HCT116 (cell line): ENCODE data around the gene ZNRF3. TPM values are rescaled to one million over a fixed set of nuclear protein-coding genes. Genes with fewer than 3 reads are reported as not detected.

Experiments used
- ATAC-seq: fragments of 200-7000 bp; cut with Tn5 transposase; 2 replicates; pipeline ENCODE4 v1.9.1; 2020; ENCODE audit warnings: mild to moderate bottlenecking, moderate library complexity
- BruUV-seq: library from RNA; stranded (reverse); fragments of 400-500 nt; replicated peaks from 2 replicates; lab custom pipeline; 2021; lab: Mats Ljungman, UMichigan
- CTCF ChIA-PET: fragments of 300-600 bp; sonication (Branson Sonifier 250); formaldehyde crosslinking; loops from one replicate; lab custom pipeline; 2021; ENCODE audit warnings: antibody characterized with exemption; lab: Charles Lee
- POLR2A ChIA-PET: fragments of 300-600, 350-600 bp; sonication (Branson Sonifier 250); formaldehyde crosslinking; loops from one replicate; lab custom pipeline; 2021; ENCODE audit warnings: antibody characterized with exemption; lab: Charles Lee
- RAD21 ChIA-PET, 2 experiments: fragments of 300-600 bp; sonication (Branson Sonifier 250); formaldehyde crosslinking; loops; one replicate each; lab custom pipeline; 2023; ENCODE audit warnings: low total read pairs in 2 of 2; ENCODE audit not compliant: uncharacterized antibody in 2 of 2, unreplicated experiment in 2 of 2, low non-redundant PET in 1 of 2; lab: Charles Lee
- DNase-seq: peaks from one replicate; pipeline ENCODE4 v3.0.0-alpha.2; 2010; ENCODE audit warnings: low read depth, low spot score
- H2AFZ ChIP-seq: fragments of 200-600 bp; shearing (Covaris generic), sonication (generic); 2 replicates; pipeline ENCODE4 v1.6.1; 2017; ENCODE audit warnings: low read depth, mixed run types, mixed read lengths, antibody characterized with exemption, low read length; ENCODE audit not compliant: poor library complexity, severe bottlenecking
- H3K27ac ChIP-seq: 2 replicates; pipeline ENCODE4 v1.5.1; 2012; ENCODE audit warnings: low read depth, low read length
- H3K27me3 ChIP-seq: fragments of 200-600 bp; sonication (generic); 2 replicates; pipeline ENCODE4 v1.6.1; 2016; ENCODE audit warnings: mixed run types, low read length, mixed read lengths; ENCODE audit not compliant: insufficient read depth
- H3K36me3 ChIP-seq, 2 experiments: fragments of 200-500 bp in 1 of 2; fragments of 200-600 bp in 1 of 2; sonication (Bioruptor generic) in 1 of 2; sonication (generic) in 1 of 2; 2 replicates each; pipeline versions ENCODE4 v1.5.1 to v1.6.1; 2014 to 2016; ENCODE audit warnings: low read length in 2 of 2, inconsistent platforms in 1 of 2, mixed read lengths in 1 of 2, mixed run types in 1 of 2; ENCODE audit not compliant: insufficient read depth in 2 of 2, control insufficient read depth in 1 of 2
- H3K4me1 ChIP-seq, 2 experiments: fragments of 200-600 bp in 1 of 2; sonication (generic) in 1 of 2; 2 replicates each; pipeline versions ENCODE4 v1.5.1 to v1.6.1; 2012 to 2017; ENCODE audit warnings: low read length in 2 of 2, inconsistent platforms in 1 of 2, mild to moderate bottlenecking in 1 of 2, mixed read lengths in 1 of 2, mixed run types in 1 of 2, moderate library complexity in 1 of 2; ENCODE audit not compliant: insufficient read depth in 2 of 2, control insufficient read depth in 1 of 2
- H3K4me2 ChIP-seq: fragments of 200-600 bp; sonication (generic); 2 replicates; pipeline ENCODE4 v1.6.1; 2017; ENCODE audit warnings: mixed run types, low read length, mixed read lengths
- H3K4me3 ChIP-seq, 2 experiments: fragments of 200-600 bp in 1 of 2; sonication (generic) in 1 of 2; replicated peaks in 1 of 2; 2 replicates each; pipeline ENCODE4 v1.5.1; 2011 to 2016; ENCODE audit warnings: low read length in 2 of 2, control low read depth in 1 of 2, low read depth in 1 of 2, mild to moderate bottlenecking in 1 of 2, mixed read lengths in 1 of 2, mixed run types in 1 of 2
- H3K79me2 ChIP-seq: fragments of 200-600 bp; sonication (generic); 2 replicates; pipeline ENCODE4 v1.6.1; 2017; ENCODE audit warnings: mild to moderate bottlenecking, mixed run types, low read length, moderate library complexity, mixed read lengths; ENCODE audit not compliant: insufficient read depth
- H3K9ac ChIP-seq: fragments of 200-600 bp; sonication (generic); 2 replicates; pipeline ENCODE4 v1.6.1; 2016; ENCODE audit warnings: low read length, mixed read lengths
- H3K9me2 ChIP-seq: fragments of 200-600 bp; sonication (generic), shearing (Covaris generic); 2 replicates; pipeline ENCODE4 v1.6.1; 2017; ENCODE audit warnings: mixed run types, mild to moderate bottlenecking, moderate library complexity; ENCODE audit not compliant: insufficient read depth
- H3K9me3 ChIP-seq, 2 experiments: fragments of 200-500 bp in 1 of 2; fragments of 200-600 bp in 1 of 2; sonication (Bioruptor generic) in 1 of 2; sonication (generic) in 1 of 2; 2 replicates each; pipeline ENCODE4 v1.6.1; 2014 to 2017; ENCODE audit warnings: low read length in 2 of 2, mixed read lengths in 2 of 2, inconsistent platforms in 1 of 2, low read depth in 1 of 2, mild to moderate bottlenecking in 1 of 2, mixed run types in 1 of 2, moderate library complexity in 1 of 2; ENCODE audit not compliant: control insufficient read depth in 1 of 2, insufficient read depth in 1 of 2
- H4K20me1 ChIP-seq: fragments of 200-600 bp; sonication (generic), shearing (Covaris generic); 2 replicates; pipeline ENCODE4 v1.6.1; 2017; ENCODE audit warnings: mixed run types, mild to moderate bottlenecking, moderate library complexity; ENCODE audit not compliant: insufficient read depth
- ATF3 ChIP-seq: IDR thresholded peaks from 2 replicates; pipeline ENCODE4 v1.6.1; 2012
- CEBPB ChIP-seq: IDR thresholded peaks from 2 replicates; pipeline ENCODE4 v1.6.1; 2012; ENCODE audit warnings: low read depth
- CTCF ChIP-seq, 3 experiments: fragments of 200-600 bp in 1 of 3; sonication (generic) in 1 of 3; IDR thresholded peaks in 2 of 3; conservative IDR thresholded peaks in 1 of 3; 2 replicates each; pipeline ENCODE4 v1.5.1; 2012 to 2017; ENCODE audit warnings: low read depth in 2 of 3, low read length in 2 of 3, antibody characterized with exemption in 1 of 3, borderline replicate concordance in 1 of 3, control low read depth in 1 of 3, mild to moderate bottlenecking in 1 of 3, mixed read lengths in 1 of 3, mixed run types in 1 of 3, moderate library complexity in 1 of 3; ENCODE audit not compliant: insufficient read depth in 1 of 3
- EGR1 ChIP-seq: IDR thresholded peaks from 2 replicates; pipeline ENCODE4 v1.6.1; 2012; ENCODE audit warnings: low read depth
- ELF1 ChIP-seq: IDR thresholded peaks from 2 replicates; pipeline ENCODE4 v1.6.1; 2012; ENCODE audit warnings: low read depth, borderline replicate concordance
- EZH2 ChIP-seq: fragments of 200-600 bp; sonication (generic); IDR thresholded peaks from 2 replicates; pipeline ENCODE4 v1.6.1; 2017; ENCODE audit warnings: antibody characterized with exemption, mixed run types
- EZH2phosphoT487 ChIP-seq: fragments of 200-600 bp; IDR thresholded peaks from 2 replicates; pipeline ENCODE4 v1.6.1; 2018; ENCODE audit warnings: antibody characterized with exemption, borderline replicate concordance
- JUND ChIP-seq: IDR thresholded peaks from 2 replicates; pipeline ENCODE4 v1.6.1; 2012
- MAX ChIP-seq: IDR thresholded peaks from 2 replicates; pipeline ENCODE4 v1.6.1; 2012
- POLR2A ChIP-seq: IDR thresholded peaks from 2 replicates; pipeline ENCODE4 v1.7.0; 2011; ENCODE audit warnings: borderline replicate concordance; ENCODE audit not compliant: insufficient read depth, insufficient read length; ENCODE audit errors: extremely low read depth
- POLR2AphosphoS5 ChIP-seq: IDR thresholded peaks from 2 replicates; pipeline ENCODE4 v1.6.1; 2011; ENCODE audit warnings: mild to moderate bottlenecking, low read depth, low read length, moderate library complexity
- RAD21 ChIP-seq: IDR thresholded peaks from 2 replicates; pipeline ENCODE4 v1.6.1; 2012; ENCODE audit warnings: low read depth, mild to moderate bottlenecking
- REST ChIP-seq: IDR thresholded peaks from 2 replicates; pipeline ENCODE4 v1.6.1; 2012; ENCODE audit warnings: low read depth
- YY1 ChIP-seq: IDR thresholded peaks from 2 replicates; pipeline ENCODE4 v1.6.1; 2011; ENCODE audit warnings: low read length, low read depth, moderate library complexity, mild to moderate bottlenecking; ENCODE audit not compliant: insufficient replicate concordance; ENCODE audit errors: extremely low read depth
- ZBTB33 ChIP-seq: IDR thresholded peaks from 2 replicates; pipeline ENCODE4 v1.6.1; 2011; ENCODE audit warnings: mild to moderate bottlenecking, low read length, moderate library complexity; ENCODE audit not compliant: insufficient replicate concordance; ENCODE audit errors: extremely low read depth
- ZNF274 ChIP-seq: fragments of 200-500 bp; sonication (Bioruptor generic); IDR thresholded peaks from 2 replicates; pipeline ENCODE4 v1.6.1; 2014; ENCODE audit warnings: mild to moderate bottlenecking, low read depth, low read length, inconsistent platforms
- intact Hi-C: fragments of 100-400 bp; cut with micrococcal nuclease; formaldehyde crosslinking; loops from 2 replicates; pipeline ENCODE4 v1.10.0; 2022
- total RNA-seq: library from RNA; stranded (reverse); gene quantifications from one replicate; pipeline ENCODE4 v1.2.1, GENCODE V29; 2021; ENCODE audit not compliant: unreplicated experiment

Gene ZNRF3
- total RNA-seq, 1 experiment from 2014 or later = 12.2 TPM

GRCh38 chr22:28914201-28914600 lies 30.8 kb downstream of the ZNRF3 start:
- DNase-seq (no peak), ATAC-seq (no peak)
- Histone ChIP-seq H3K9ac (no peak overlapping the region), H3K27ac (no peak overlapping the region), H4K20me1 (no peaks in the 10 kb centered on the region; the same call in 1 of the 2 replicates), H3K4me2 (no peak overlapping the region), H3K9me2 (no peaks in the 10 kb centered on the region), H2AFZ (no peak overlapping the region), H3K9me3 (no peaks in the 10 kb centered on the region), H3K4me3 (no peak overlapping the region), H3K36me3 (no peaks in the 10 kb centered on the region), H3K79me2 (peaks cover 85% of the 10 kb centered on the region), H3K27me3 (no peaks in the 10 kb centered on the region), H3K4me1 (peaks cover 57 to 83% of the 10 kb centered on the region in 2 experiments)
- intact Hi-C loops = no loop called here
- ChIA-PET POLR2A (no interaction called here), CTCF (no interaction called here), RAD21 (no interaction called here)
- no TSS peak for BruUV-seq
- TF ChIP-seq RAD21 (no peak), CTCF (IDR thresholded peaks at IDR 0.05 in 2 of 3, conservative IDR thresholded peaks at IDR 0.05 in 1 of 3; ENCODE audit: borderline replicate concordance in 1 of 3, insufficient read depth in 1 of 3, low read depth in 2 of 3, low read length in 2 of 3) (no peak), CEBPB (no peak), POLR2A (no peak), JUND (no peak), ZBTB33 (no peak), ZNF274 (no peak), POLR2AphosphoS5 (no peak), EZH2phosphoT487 (no peak), YY1 (no peak), REST (no peak), ATF3 (no peak), EZH2 (no peak), ELF1 (no peak), EGR1 (no peak), MAX (no peak)
